Stimulated activated naive CD4-positive, alpha-beta T cell treated with Interleukin-2 at 50 U/mL for 16 hours (primary cell): Measurements from ENCODE around the gene GNAQ.

Experiments
- DNase-seq: peaks from one replicate; lab custom pipeline; 2025; lab: John Stamatoyannopoulos, UW

GNAQ gene

GRCh38 chr9:77944556-77945243 lies 86.9 kb downstream of the GNAQ start:
- DNase-seq = no peak

- DNase-seq = no peak
Measured at GRCh38 chr9:77943057-77943456, 88.6 kb downstream of the GNAQ start.

GRCh38 chr9:77939149-77939668 lies 92.4 kb downstream of the GNAQ start:
- no peak for DNase-seq

- DNase-seq = no peak
Measured at GRCh38 chr9:77938163-77938562, 93.4 kb downstream of the GNAQ start.

GRCh38 chr9:77935974-77936373 lies 95.6 kb downstream of the GNAQ start:
- no peak for DNase-seq

- DNase-seq = no peak
Measured at GRCh38 chr9:77935211-77935610, 96.4 kb downstream of the GNAQ start.

- DNase-seq = no peak
Measured at GRCh38 chr9:77933976-77934375, 97.6 kb downstream of the GNAQ start.

GRCh38 chr9:77933019-77933418 lies 98.6 kb downstream of the GNAQ start:
- no peak for DNase-seq

- DNase-seq = no peak
Measured at GRCh38 chr9:77929942-77930341, 101.7 kb downstream of the GNAQ start.

- DNase-seq = no peak
Measured at GRCh38 chr9:77927265-77927664, 104.3 kb downstream of the GNAQ start.

GRCh38 chr9:77926371-77926878 lies 105.2 kb downstream of the GNAQ start:
- no peak for DNase-seq

- DNase-seq = no peak
Measured at GRCh38 chr9:77922591-77922990, 109.0 kb downstream of the GNAQ start.

- no peak for DNase-seq
Measured at GRCh38 chr9:77917800-77918199, 113.8 kb downstream of the GNAQ start.

- no peak for DNase-seq
Measured at GRCh38 chr9:77916820-77917219, 114.8 kb downstream of the GNAQ start.

GRCh38 chr9:77916410-77916819 lies 115.2 kb downstream of the GNAQ start:
- no peak for DNase-seq

GRCh38 chr9:77915744-77916143 lies 115.9 kb downstream of the GNAQ start:
- DNase-seq = no peak

- DNase-seq = no peak
Measured at GRCh38 chr9:77912895-77913693, 118.5 kb downstream of the GNAQ start.

GRCh38 chr9:77911928-77912327 lies 119.7 kb downstream of the GNAQ start:
- DNase-seq = no peak

- no peak for DNase-seq
Measured at GRCh38 chr9:77910194-77910621, 121.4 kb downstream of the GNAQ start.

- no peak for DNase-seq
Measured at GRCh38 chr9:77909306-77909705, 122.3 kb downstream of the GNAQ start.

- DNase-seq = no peak
Measured at GRCh38 chr9:77908293-77908692, 123.3 kb downstream of the GNAQ start.

GRCh38 chr9:77907585-77907984 lies 124.0 kb downstream of the GNAQ start:
- DNase-seq = no peak

- no peak for DNase-seq
Measured at GRCh38 chr9:77906991-77907390, 124.6 kb downstream of the GNAQ start.
